Neutrophil (primary cell): Measurements from ENCODE around the gene SLC66A3.

ENCODE experiments used
- H3K27ac ChIP-seq: fragments of 200-600 bp; sonication (generic); 2 replicates; pipeline ENCODE4 v1.5.1; 2016; ENCODE audit warnings: mild to moderate bottlenecking, moderate library complexity
- H3K27me3 ChIP-seq: fragments of 200-600 bp; sonication (generic); 2 replicates; pipeline ENCODE4 v1.6.0; 2016; ENCODE audit warnings: mild to moderate bottlenecking
- H3K36me3 ChIP-seq: fragments of 200-600 bp; sonication (generic); 2 replicates; pipeline ENCODE4 v1.5.1; 2017
- H3K4me1 ChIP-seq, 2 experiments: fragments of 200-600 bp in 1 of 2; sonication (generic) in 1 of 2; 1 replicate in 1 of 2; 2 replicates in 1 of 2; pipeline versions ENCODE4 v1.5.1 to v1.6.1; 2013 to 2016; ENCODE audit warnings: low read depth in 1 of 2, low read length in 1 of 2, mild to moderate bottlenecking in 1 of 2, moderate library complexity in 1 of 2; ENCODE audit not compliant: control insufficient read depth in 1 of 2, insufficient read depth in 1 of 2
- H3K4me3 ChIP-seq, 2 experiments: fragments of 200-600 bp in 1 of 2; sonication (generic) in 1 of 2; 1 replicate in 1 of 2; 2 replicates in 1 of 2; pipeline ENCODE4 v1.5.1; 2013 to 2016; ENCODE audit warnings: low read depth in 1 of 2, low read length in 1 of 2, mild to moderate bottlenecking in 1 of 2, moderate library complexity in 1 of 2
- H3K9me3 ChIP-seq: fragments of 200-600 bp; sonication (generic); 2 replicates; pipeline ENCODE4 v1.5.1; 2016
- TF ChIP-seq, protein P1 (sequence below): fragments of 200-600 bp; sonication (generic); IDR thresholded peaks from 2 replicates; pipeline ENCODE4 v1.5.1; 2016; ENCODE audit warnings: antibody characterized with exemption

The SLC66A3 gene

DNA sequence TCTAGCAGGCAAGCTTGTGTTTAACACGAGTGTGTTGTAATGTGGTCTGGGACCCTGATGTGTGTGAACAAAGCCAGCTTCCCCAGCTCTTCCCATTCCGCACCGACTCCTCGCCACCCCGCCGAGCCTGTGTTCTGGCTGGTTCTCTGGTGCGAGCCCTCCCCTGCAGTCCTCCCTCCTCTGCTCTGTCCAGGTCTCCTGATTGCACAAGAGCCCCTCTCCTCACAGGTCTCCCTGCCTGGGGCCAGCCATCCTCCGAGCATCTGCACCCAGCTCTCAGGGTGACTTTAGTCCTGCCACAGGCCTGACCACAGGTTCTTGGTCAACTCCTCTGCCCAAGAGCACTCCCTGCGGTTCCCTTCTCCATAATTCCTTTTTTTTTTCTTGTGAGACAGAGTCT, 13.2 kb downstream of the SLC66A3 start:
- Histone ChIP-seq H3K9me3 (no peaks in the 10 kb centered on the region), H3K4me3 (no peak overlapping the region), H3K27ac (no peak overlapping the region), H3K36me3 (no peaks in the 10 kb centered on the region), H3K27me3 (no peaks in the 10 kb centered on the region), H3K4me1 (no peaks in the 10 kb centered on the region)
- TF ChIP-seq, protein P1, sequence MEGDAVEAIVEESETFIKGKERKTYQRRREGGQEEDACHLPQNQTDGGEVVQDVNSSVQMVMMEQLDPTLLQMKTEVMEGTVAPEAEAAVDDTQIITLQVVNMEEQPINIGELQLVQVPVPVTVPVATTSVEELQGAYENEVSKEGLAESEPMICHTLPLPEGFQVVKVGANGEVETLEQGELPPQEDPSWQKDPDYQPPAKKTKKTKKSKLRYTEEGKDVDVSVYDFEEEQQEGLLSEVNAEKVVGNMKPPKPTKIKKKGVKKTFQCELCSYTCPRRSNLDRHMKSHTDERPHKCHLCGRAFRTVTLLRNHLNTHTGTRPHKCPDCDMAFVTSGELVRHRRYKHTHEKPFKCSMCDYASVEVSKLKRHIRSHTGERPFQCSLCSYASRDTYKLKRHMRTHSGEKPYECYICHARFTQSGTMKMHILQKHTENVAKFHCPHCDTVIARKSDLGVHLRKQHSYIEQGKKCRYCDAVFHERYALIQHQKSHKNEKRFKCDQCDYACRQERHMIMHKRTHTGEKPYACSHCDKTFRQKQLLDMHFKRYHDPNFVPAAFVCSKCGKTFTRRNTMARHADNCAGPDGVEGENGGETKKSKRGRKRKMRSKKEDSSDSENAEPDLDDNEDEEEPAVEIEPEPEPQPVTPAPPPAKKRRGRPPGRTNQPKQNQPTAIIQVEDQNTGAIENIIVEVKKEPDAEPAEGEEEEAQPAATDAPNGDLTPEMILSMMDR = no peak

DNA sequence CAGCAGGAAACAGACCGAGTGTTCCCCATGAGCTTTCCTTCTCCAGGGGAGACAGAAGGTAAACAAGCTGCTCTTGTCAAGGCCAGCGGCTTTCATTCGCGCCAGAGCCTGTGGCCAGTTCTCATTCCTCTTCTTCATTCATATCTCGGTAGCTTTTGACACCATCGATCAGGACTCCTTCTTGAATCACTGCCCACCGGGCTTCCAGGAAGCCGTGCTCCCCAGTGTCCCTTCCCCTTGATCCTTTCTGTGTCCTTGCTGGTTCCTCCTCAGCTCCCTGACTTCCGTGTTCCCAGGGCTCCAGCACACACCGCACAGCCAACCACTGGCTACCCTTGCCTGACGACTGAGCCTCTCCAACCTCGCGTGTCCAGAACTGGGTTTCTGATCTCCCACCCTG, 14.1 kb downstream of the SLC66A3 start:
- H3K27ac ChIP-seq = no peak overlapping the region
- no peaks in the 10 kb centered on the region for H3K4me1 ChIP-seq
- H3K27me3 ChIP-seq = no peaks in the 10 kb centered on the region
- H3K4me3 ChIP-seq = no peak overlapping the region
- no peaks in the 10 kb centered on the region for H3K9me3 ChIP-seq
- TF ChIP-seq, protein P1 = no peak
- H3K36me3 ChIP-seq = no peaks in the 10 kb centered on the region

DNA sequence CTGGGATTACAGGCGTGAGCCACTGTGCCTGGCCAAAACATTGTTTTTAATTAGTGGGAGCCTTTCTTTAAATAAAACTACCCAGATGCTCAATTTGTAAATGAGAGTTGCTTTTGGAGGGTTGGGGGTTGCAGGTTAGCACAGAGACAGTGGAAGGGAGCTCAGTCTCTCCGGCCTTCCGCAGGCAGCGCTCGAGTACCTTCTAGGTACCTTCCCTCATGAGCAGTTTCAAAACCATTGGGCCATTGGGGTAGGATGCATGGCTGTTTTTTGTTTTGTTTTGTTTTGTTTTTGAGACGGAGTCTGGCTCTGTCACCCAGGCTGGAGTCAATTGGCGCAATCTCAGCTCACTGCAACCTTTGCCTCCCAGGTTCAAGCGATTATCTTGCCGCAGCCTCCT, 19.0 kb downstream of the SLC66A3 start:
- TF ChIP-seq, protein P1 = no peak
- peaks cover 14 to 24% of the 10 kb centered on the region in 2 experiments for H3K4me1 ChIP-seq
- no peaks in the 10 kb centered on the region for H3K36me3 ChIP-seq
- H3K4me3 ChIP-seq = no peak overlapping the region
- no peak overlapping the region for H3K27ac ChIP-seq
- no peaks in the 10 kb centered on the region for H3K27me3 ChIP-seq
- no peaks in the 10 kb centered on the region for H3K9me3 ChIP-seq

DNA sequence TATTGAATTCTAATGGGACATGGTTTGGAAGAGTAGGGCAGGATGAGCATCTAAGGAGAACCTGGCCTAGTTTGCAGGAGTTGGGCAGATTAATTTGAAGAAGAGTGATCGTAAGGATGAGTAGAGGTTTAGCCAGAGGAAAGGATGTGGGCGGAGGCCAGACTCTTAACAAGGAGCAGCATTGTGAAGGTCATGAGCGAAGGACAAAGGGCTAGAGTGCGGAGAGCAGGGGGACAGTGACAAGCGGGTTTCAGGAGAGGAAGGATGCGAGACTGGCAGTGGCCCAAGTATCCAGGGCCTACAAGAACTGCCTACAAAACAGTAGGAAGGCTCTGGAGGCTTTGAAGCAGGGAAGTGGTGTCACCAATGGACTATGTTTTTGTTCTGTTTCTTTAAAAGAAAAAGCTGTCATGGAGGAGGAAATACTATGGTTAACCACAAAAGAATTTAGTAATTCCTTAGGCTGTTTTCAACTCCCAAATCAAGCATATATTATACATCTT, 20.1 kb downstream of the SLC66A3 start:
- Histone ChIP-seq H3K36me3 (no peaks in the 10 kb centered on the region), H3K4me3 (peak overlapping the region in 1 of 2 experiments; percentile 1), H3K27me3 (no peaks in the 10 kb centered on the region), H3K4me1 (peaks cover 14 to 24% of the 10 kb centered on the region in 2 experiments), H3K9me3 (no peaks in the 10 kb centered on the region), H3K27ac (peak overlapping the region; percentile 76)
- TF ChIP-seq, protein P1 = no peak

DNA sequence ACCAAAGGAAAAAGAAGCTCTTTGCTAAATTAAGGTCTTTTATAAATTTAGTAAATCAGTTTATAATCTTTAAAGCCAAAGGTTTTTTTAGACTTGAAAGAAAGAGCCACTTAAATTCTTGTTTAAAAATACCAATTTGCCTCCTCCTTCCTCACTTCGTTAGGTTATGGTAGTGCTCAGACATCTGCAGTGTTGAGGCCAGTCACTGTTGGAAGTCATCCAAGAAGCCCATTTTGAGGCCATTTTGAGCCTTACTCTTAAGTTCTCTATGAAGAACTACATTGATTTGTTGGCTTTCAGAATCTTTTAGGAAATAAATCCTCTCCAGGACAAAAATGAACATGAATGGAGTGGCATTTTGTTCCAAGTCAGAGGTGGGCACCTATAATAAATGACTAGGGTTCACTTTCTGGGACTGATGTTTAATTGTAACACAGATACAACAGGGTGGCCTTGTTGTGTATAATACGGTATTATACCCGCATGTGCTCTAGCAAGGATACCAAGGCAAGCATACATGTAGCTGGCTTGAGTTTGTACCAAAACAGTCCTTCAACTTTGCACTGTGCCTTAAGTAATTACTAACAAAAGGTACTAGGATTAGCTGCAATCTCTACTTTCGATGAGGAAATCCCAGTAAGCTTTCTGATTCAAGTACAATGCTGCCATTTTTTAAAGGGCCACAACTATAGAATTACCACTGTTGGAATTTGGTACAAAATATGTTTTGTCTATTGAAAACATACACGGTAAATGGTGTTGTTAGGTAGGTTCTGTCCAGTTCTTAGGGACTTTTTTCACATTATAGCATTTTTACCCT, 22.8 kb downstream of the SLC66A3 start:
- Histone ChIP-seq H3K27me3 (no peaks in the 10 kb centered on the region), H3K9me3 (no peaks in the 10 kb centered on the region), H3K27ac (no peak overlapping the region), H3K4me3 (no peak overlapping the region), H3K4me1 (peaks cover 14 to 24% of the 10 kb centered on the region in 2 experiments), H3K36me3 (peaks cover 15% of the 10 kb centered on the region)
- TF ChIP-seq, protein P1 = no peak
